H1 (cell line): ENCODE data around the gene CUEDC1. TPM values are rescaled to one million over a fixed set of nuclear protein-coding genes. Genes with fewer than 3 reads are reported as not detected.

Source experiments
- CTCF ChIA-PET: fragments of 300-600 bp; sonication (Branson Sonifier 250); formaldehyde crosslinking; loops from one replicate; lab custom pipeline; 2021; ENCODE audit not compliant: partially characterized antibody; lab: Charles Lee
- POLR2A ChIA-PET: fragments of 300-600 bp; sonication (Branson Sonifier 250); formaldehyde crosslinking; loops from one replicate; lab custom pipeline; 2021; ENCODE audit warnings: inconsistent platforms; ENCODE audit not compliant: partially characterized antibody; lab: Charles Lee
- DNase-seq, 2 experiments: peaks; one replicate each; pipeline versions ENCODE4 v3.0.0 to v3.0.0-alpha.2; 2010 to 2022; ENCODE audit warnings: low spot score in 2 of 2, low read depth in 1 of 2, mixed read lengths in 1 of 2
- FAIRE-seq: peaks from 2 replicates; lab custom pipeline; 2011; peaks lifted over from hg19 to GRCh38; lab: Jason Lieb, UNC
- H2AFZ ChIP-seq: 2 replicates; pipeline ENCODE4 v1.8.1; 2012; ENCODE audit warnings: low read length, inconsistent platforms
- H2AK5ac ChIP-seq: 2 replicates; pipeline ENCODE4 v1.6.1; 2013; ENCODE audit warnings: low read depth, low read length
- H2BK120ac ChIP-seq: replicated peaks from 2 replicates; pipeline ENCODE3; 2013; ENCODE audit warnings: low read depth, low read length, inconsistent platforms
- H2BK12ac ChIP-seq: 2 replicates; pipeline ENCODE4 v1.6.1; 2013; ENCODE audit warnings: low read depth, low read length
- H2BK15ac ChIP-seq: 2 replicates; pipeline ENCODE4 v1.6.1; 2013; ENCODE audit warnings: low read length
- H2BK20ac ChIP-seq: 2 replicates; pipeline ENCODE4 v1.6.1; 2013; ENCODE audit warnings: low read length
- H2BK5ac ChIP-seq: 2 replicates; pipeline ENCODE4 v1.6.1; 2013; ENCODE audit warnings: low read depth, low read length
- H3K14ac ChIP-seq: 2 replicates; pipeline ENCODE4 v1.6.1; 2013; ENCODE audit warnings: inconsistent platforms; ENCODE audit not compliant: insufficient read length
- H3K18ac ChIP-seq: 2 replicates; pipeline ENCODE4 v1.6.1; 2013; ENCODE audit warnings: low read length; ENCODE audit errors: extremely low read depth
- H3K23ac ChIP-seq: 2 replicates; pipeline ENCODE4 v1.6.1; 2013; ENCODE audit warnings: inconsistent platforms; ENCODE audit not compliant: insufficient read length
- H3K23me2 ChIP-seq: 2 replicates; pipeline ENCODE4 v1.6.1; 2013; ENCODE audit warnings: low read depth, low read length
- H3K27ac ChIP-seq: 2 replicates; pipeline ENCODE4 v1.6.1; 2011; ENCODE audit warnings: low read depth, low read length, inconsistent platforms
- H3K27me3 ChIP-seq, 4 experiments: replicated peaks in 1 of 4; 1 replicate in 1 of 4; 2 replicates in 3 of 4; pipeline versions ENCODE4 v1.6.1 to v1.8.1; 2011 to 2013; ENCODE audit warnings: low read length in 3 of 4, mild to moderate bottlenecking in 3 of 4, inconsistent platforms in 2 of 4, mixed read lengths in 2 of 4, moderate library complexity in 1 of 4; ENCODE audit not compliant: control insufficient read depth in 3 of 4, insufficient read depth in 3 of 4; ENCODE audit errors: extremely low read depth in 1 of 4
- H3K36me3 ChIP-seq, 4 experiments: 2 replicates each; pipeline versions ENCODE4 v1.6.1 to v1.8.1; 2011 to 2013; ENCODE audit warnings: mild to moderate bottlenecking in 4 of 4, low read length in 3 of 4, moderate library complexity in 2 of 4, control low read depth in 1 of 4, inconsistent platforms in 1 of 4; ENCODE audit not compliant: insufficient read depth in 4 of 4, control insufficient read depth in 2 of 4
- H3K4ac ChIP-seq: replicated peaks from 2 replicates; pipeline ENCODE3; 2013; ENCODE audit warnings: low read length, low read depth, mixed read lengths, inconsistent platforms; ENCODE audit not compliant: insufficient read length
- H3K4me1 ChIP-seq, 4 experiments: replicated peaks in 1 of 4; 1 replicate in 1 of 4; 2 replicates in 3 of 4; pipeline versions ENCODE4 v1.6.1 to v1.8.1; 2011 to 2013; ENCODE audit warnings: low read length in 3 of 4, inconsistent platforms in 2 of 4, mixed read lengths in 1 of 4; ENCODE audit not compliant: insufficient read depth in 4 of 4, control insufficient read depth in 3 of 4
- H3K4me2 ChIP-seq, 2 experiments: 2 replicates each; pipeline versions ENCODE4 v1.6.1 to v1.8.1; 2011 to 2013; ENCODE audit warnings: low read depth in 2 of 2, low read length in 2 of 2, control low read depth in 1 of 2, inconsistent platforms in 1 of 2, mild to moderate bottlenecking in 1 of 2; ENCODE audit not compliant: insufficient read depth in 1 of 2
- H3K4me3 ChIP-seq, 4 experiments: fragments of 200-600, 300-600 bp in 1 of 4; sonication (generic), shearing (Covaris generic), sonication (Bioruptor Twin) in 1 of 4; 2 replicates each; pipeline versions ENCODE4 v1.5.1 to v1.8.1; 2011 to 2016; ENCODE audit warnings: low read length in 4 of 4, low read depth in 3 of 4, control low read depth in 2 of 4, inconsistent platforms in 2 of 4, mild to moderate bottlenecking in 2 of 4, mixed read lengths in 1 of 4, moderate library complexity in 1 of 4; ENCODE audit not compliant: insufficient read depth in 2 of 4; ENCODE audit errors: extremely low read depth in 1 of 4
- H3K56ac ChIP-seq: replicated peaks from 2 replicates; pipeline ENCODE3; 2013; ENCODE audit warnings: low read depth, mild to moderate bottlenecking, mixed read lengths, low read length, inconsistent platforms; ENCODE audit not compliant: insufficient read length
- H3K79me1 ChIP-seq: 2 replicates; pipeline ENCODE4 v1.6.1; 2013; ENCODE audit warnings: low read depth, low read length, control low read depth
- H3K79me2 ChIP-seq, 2 experiments: 2 replicates each; pipeline versions ENCODE4 v1.6.1 to v1.8.1; 2012 to 2013; ENCODE audit warnings: low read length in 2 of 2, mild to moderate bottlenecking in 2 of 2, inconsistent platforms in 1 of 2; ENCODE audit not compliant: insufficient read depth in 2 of 2, control insufficient read depth in 1 of 2
- H3K9ac ChIP-seq, 4 experiments: replicated peaks in 1 of 4; 1 replicate in 1 of 4; 2 replicates in 3 of 4; pipeline versions ENCODE4 v1.6.1 to v1.8.1; 2011 to 2013; ENCODE audit warnings: low read depth in 3 of 4, low read length in 3 of 4, control low read depth in 2 of 4, mild to moderate bottlenecking in 2 of 4, moderate library complexity in 2 of 4, inconsistent platforms in 1 of 4; ENCODE audit errors: extremely low read depth in 1 of 4
- H3K9me3 ChIP-seq, 2 experiments: 2 replicates each; pipeline versions ENCODE4 v1.6.1 to v1.8.1; 2012 to 2013; ENCODE audit warnings: mild to moderate bottlenecking in 2 of 2, moderate library complexity in 2 of 2, control low read depth in 1 of 2, inconsistent platforms in 1 of 2, low read depth in 1 of 2, low read length in 1 of 2, mixed read lengths in 1 of 2; ENCODE audit not compliant: insufficient read depth in 2 of 2
- H4K20me1 ChIP-seq, 2 experiments: replicated peaks in 1 of 2; 2 replicates each; pipeline versions ENCODE3 to v1.8.1; 2011 to 2013; ENCODE audit warnings: inconsistent platforms in 2 of 2, low read length in 2 of 2, mild to moderate bottlenecking in 1 of 2; ENCODE audit not compliant: insufficient read depth in 2 of 2, control insufficient read depth in 1 of 2
- H4K5ac ChIP-seq: 2 replicates; pipeline ENCODE4 v1.6.1; 2013; ENCODE audit warnings: low read length, low read depth, mixed read lengths, inconsistent platforms; ENCODE audit not compliant: insufficient read length
- H4K8ac ChIP-seq: 2 replicates; pipeline ENCODE4 v1.8.0; 2013; ENCODE audit warnings: mild to moderate bottlenecking, moderate library complexity, low read length, inconsistent platforms; ENCODE audit not compliant: insufficient read depth; ENCODE audit errors: extremely low read depth
- H4K91ac ChIP-seq: replicated peaks from 2 replicates; pipeline ENCODE3; 2013; ENCODE audit warnings: low read length, mixed read lengths, inconsistent platforms; ENCODE audit not compliant: insufficient read length
- BRCA1 ChIP-seq: IDR thresholded peaks from 2 replicates; pipeline ENCODE4 v1.6.1; 2012; ENCODE audit warnings: low read depth, low read length, improper control_type of control experiment
- RAD21 ChIP-seq, 2 experiments: IDR thresholded peaks in 1 of 2; conservative IDR thresholded peaks in 1 of 2; 2 replicates each; pipeline ENCODE4 v1.6.1; 2011; ENCODE audit warnings: low read depth in 2 of 2, low read length in 2 of 2, improper control_type of control experiment in 1 of 2, inconsistent platforms in 1 of 2, mild to moderate bottlenecking in 1 of 2, moderate library complexity in 1 of 2
- WGBS, 2 experiments: shearing (Covaris generic) in 1 of 2; methylation state at CpG; one replicate each; pipeline versions ENCODE4 v1.1.6 to v1.1.7; 2013 to 2015; ENCODE audit warnings: low lambda C conversion rate in 2 of 2, mixed read lengths in 2 of 2, inconsistent platforms in 1 of 2, low coverage in 1 of 2, missing lambda C conversion rate in 1 of 2; ENCODE audit not compliant: insufficient replicate concordance in 2 of 2, insufficient coverage in 1 of 2, insufficient read length in 1 of 2; ENCODE audit errors: extremely low coverage in 1 of 2, missing lambda C conversion rate in 1 of 2; 5-methylcytosine and 5-hydroxymethylcytosine counted together
- polyA plus RNA-seq, 7 experiments: library from polyadenylated mRNA; depleted of rRNA in 3 of 7; stranded (reverse) in 5 of 7; unstranded in 2 of 7; fragments of >200 nt in 5 of 7; fragments of 200-250 nt in 2 of 7; gene quantifications; 1 replicate in 5 of 7; 2 replicates in 1 of 7; 4 replicates in 1 of 7; pipeline versions ENCODE4 v1.2.1 to v1.2.3, GENCODE V29; 2011 to 2013; ENCODE audit warnings: missing spikeins in 2 of 7, mixed read lengths in 2 of 7
- total RNA-seq: library from RNA; stranded (reverse); fragmentation: NEBNext Ultra II Directional; extraction: Animal tissue kit (Norgen Biotek cat#: 25700); gene quantifications from 2 replicates; pipeline ENCODE4 v1.2.1, GENCODE V29; 2021
- TF ChIP-seq, protein P1 (sequence below): IDR thresholded peaks from 2 replicates; pipeline ENCODE4 v1.6.1; 2011; ENCODE audit warnings: low read length, improper control_type of control experiment

Gene CUEDC1
- total and polyA plus RNA-seq, 2 of the 8 experiments (the other 6 are each of a cell fraction or from before 2014, with no cell fraction given) = 4.0 to 10.7 TPM

DNA sequence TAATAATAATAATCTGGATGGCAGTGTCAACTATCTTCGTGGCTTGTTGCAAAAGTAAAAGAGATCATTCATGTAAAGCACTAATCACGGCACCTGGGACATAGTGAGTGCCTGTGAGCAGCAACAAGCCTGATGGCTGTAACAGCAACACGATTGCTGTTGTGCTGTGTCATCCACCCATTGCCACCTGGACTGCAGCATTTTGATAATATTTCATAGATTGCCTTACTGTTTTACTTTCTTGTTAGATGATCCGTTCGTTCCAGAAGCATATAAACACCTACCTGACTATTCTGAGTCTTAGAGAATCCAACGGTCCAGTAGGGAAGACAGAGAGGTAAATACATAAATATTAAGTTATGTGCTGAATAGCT, 102.3 kb downstream of the CUEDC1 start:
- Histone ChIP-seq H3K27me3 (no peaks in the 10 kb centered on the region), H3K4me3 (no peak overlapping the region), H3K36me3 (peaks cover 0 to 3% (median 0%) of the 10 kb centered on the region in 4 experiments; a peak in 2 of 8 replicates), H2AFZ (no peak overlapping the region), H3K79me2 (peaks cover 0 to 13% of the 10 kb centered on the region in 2 experiments; a peak in 2 of 4 replicates), H3K4ac (no peak overlapping the region), H3K4me2 (no peak overlapping the region), H2BK20ac (no peak overlapping the region), H3K79me1 (peaks cover 3% of the 10 kb centered on the region), H3K18ac (no peak overlapping the region), H3K4me1 (peaks cover 0 to 7% (median 3%) of the 10 kb centered on the region in 4 experiments; a peak in 3 of 7 replicates), H3K27ac (no peak overlapping the region), H2BK5ac (no peak overlapping the region), H4K8ac (no peak overlapping the region), H2BK120ac (no peak overlapping the region), H3K9me3 (no peaks in the 10 kb centered on the region), H3K14ac (no peak overlapping the region), H3K9ac (no peak overlapping the region), H2BK12ac (no peak overlapping the region), H3K56ac (no peak overlapping the region), H2BK15ac (no peak overlapping the region), H3K23me2 (peaks cover 9% of the 10 kb centered on the region), H4K5ac (no peak overlapping the region), H3K23ac (no peak overlapping the region), H2AK5ac (no peak overlapping the region), H4K91ac (no peak overlapping the region), H4K20me1 (no peaks in the 10 kb centered on the region)
- WGBS, 2 experiments = 71% methylated on average over 6 of the region's 6 CpGs; no CpG with 5 or more reads in 1 of the 2 experiments
- ChIA-PET CTCF (interaction anchor here (0.6 to 19.8 kb wide), 13 partner anchors 11 to 1363 kb away, joined by 3 to 384 read pairs (median 12); partner anchors contain the start of genes CUEDC1 and SRSF1), POLR2A (interaction anchor here (0.8 to 32.5 kb wide), 2 partner anchors 28 to 145 kb away, joined by 3 to 672 read pairs; partner anchors contain the start of genes SRSF1 and VEZF1)
- no peak for DNase-seq
- FAIRE-seq = no peak
- TF ChIP-seq, protein P1, sequence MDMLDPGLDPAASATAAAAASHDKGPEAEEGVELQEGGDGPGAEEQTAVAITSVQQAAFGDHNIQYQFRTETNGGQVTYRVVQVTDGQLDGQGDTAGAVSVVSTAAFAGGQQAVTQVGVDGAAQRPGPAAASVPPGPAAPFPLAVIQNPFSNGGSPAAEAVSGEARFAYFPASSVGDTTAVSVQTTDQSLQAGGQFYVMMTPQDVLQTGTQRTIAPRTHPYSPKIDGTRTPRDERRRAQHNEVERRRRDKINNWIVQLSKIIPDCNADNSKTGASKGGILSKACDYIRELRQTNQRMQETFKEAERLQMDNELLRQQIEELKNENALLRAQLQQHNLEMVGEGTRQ = no peak
- no peak for TF ChIP-seq BRCA1
- no peak for TF ChIP-seq RAD21 (IDR thresholded peaks at IDR 0.05 in 1 of 2, conservative IDR thresholded peaks at IDR 0.05 in 1 of 2; ENCODE audit: low read depth in 2 of 2, low read length in 2 of 2)
